COLO668 (cell line): ENCODE results near the gene ZMIZ1.

Experiments
- DNase-seq: peaks from one replicate; lab custom pipeline; 2025; ENCODE audit not compliant: unreplicated experiment; lab: John Stamatoyannopoulos, UW

Gene ZMIZ1

GRCh38 chr10:79148452-79149344 lies 79.9 kb downstream of the ZMIZ1 start:
- DNase-seq, result no peak

GRCh38 chr10:79149345-79149661 lies 80.5 kb downstream of the ZMIZ1 start:
- no peak for DNase-seq

GRCh38 chr10:79149662-79150443 lies 81.1 kb downstream of the ZMIZ1 start:
- DNase-seq, result peak; percentile 19

- no peak for DNase-seq
These were observed 81.6 kb downstream of the ZMIZ1 start for GRCh38 chr10:79150444-79150754.

GRCh38 chr10:79152423-79152817 lies 83.7 kb downstream of the ZMIZ1 start:
- DNase-seq, result no peak

GRCh38 chr10:79153745-79154144 lies 85.0 kb downstream of the ZMIZ1 start:
- no peak for DNase-seq

GRCh38 chr10:79155301-79156081 lies 86.7 kb downstream of the ZMIZ1 start:
- no peak for DNase-seq

GRCh38 chr10:79156334-79157274 lies 87.8 kb downstream of the ZMIZ1 start:
- DNase-seq, result no peak

GRCh38 chr10:79158004-79158340 lies 89.2 kb downstream of the ZMIZ1 start:
- DNase-seq, result no peak

GRCh38 chr10:79158402-79159097 lies 89.8 kb downstream of the ZMIZ1 start:
- no peak for DNase-seq

GRCh38 chr10:79159141-79159651 lies 90.4 kb downstream of the ZMIZ1 start:
- DNase-seq, result no peak

GRCh38 chr10:79159785-79160184 lies 91.0 kb downstream of the ZMIZ1 start:
- DNase-seq, result no peak

- no peak for DNase-seq
These were observed 91.4 kb downstream of the ZMIZ1 start for GRCh38 chr10:79160191-79160590.

- DNase-seq, result no peak
These were observed 92.8 kb downstream of the ZMIZ1 start for GRCh38 chr10:79161557-79161956.

GRCh38 chr10:79162022-79162421 lies 93.3 kb downstream of the ZMIZ1 start:
- DNase-seq, result no peak

- DNase-seq, result no peak
These were observed 94.3 kb downstream of the ZMIZ1 start for GRCh38 chr10:79162861-79163665.

GRCh38 chr10:79163666-79163975 lies 94.9 kb downstream of the ZMIZ1 start:
- no peak for DNase-seq

- DNase-seq, result no peak
These were observed 95.3 kb downstream of the ZMIZ1 start for GRCh38 chr10:79164075-79164474.

- DNase-seq, result no peak
These were observed 96.5 kb downstream of the ZMIZ1 start for GRCh38 chr10:79165070-79165778.
